Endothelial cell of umbilical vein (primary cell): ENCODE measurements around the gene BCAS3. TPM values are rescaled to one million over a fixed set of nuclear protein-coding genes. Genes with fewer than 3 reads are reported as not detected.

Experiments
- BruUV-seq: library from RNA; stranded (reverse); fragments of 400-500 nt; replicated peaks from 2 replicates; lab custom pipeline; 2021; lab: Mats Ljungman, UMichigan
- CTCF ChIA-PET: fragments of 300-600, 350-600 bp; sonication (Branson Sonifier 250); formaldehyde crosslinking; loops from one replicate; lab custom pipeline; 2021; ENCODE audit warnings: antibody characterized with exemption, inconsistent platforms; lab: Charles Lee
- POLR2A ChIA-PET: fragments of 300-600, 350-600 bp; sonication (Branson Sonifier 250); formaldehyde crosslinking; loops from one replicate; lab custom pipeline; 2021; ENCODE audit warnings: antibody characterized with exemption, inconsistent platforms; lab: Charles Lee
- DNase-seq: peaks from one replicate; pipeline ENCODE4 v3.0.0-alpha.2; 2011; ENCODE audit warnings: low read depth, low spot score
- FAIRE-seq: peaks from 2 replicates; lab custom pipeline; 2011; peaks lifted over from hg19 to GRCh38; lab: Jason Lieb, UNC
- H2AFZ ChIP-seq: 2 replicates; pipeline ENCODE4 v1.6.0; 2012; ENCODE audit warnings: low read depth, low read length, control low read depth, inconsistent platforms
- H3K27ac ChIP-seq: 2 replicates; pipeline ENCODE4 v1.5.1; 2011; ENCODE audit warnings: low read depth, mild to moderate bottlenecking, control low read depth, low read length, moderate library complexity; ENCODE audit not compliant: insufficient read depth
- H3K27me3 ChIP-seq, 2 experiments: 2 replicates each; pipeline versions ENCODE4 v1.6.0 to v1.6.1; 2011; ENCODE audit warnings: low read length in 2 of 2, mixed read lengths in 1 of 2; ENCODE audit not compliant: control insufficient read depth in 2 of 2, insufficient read depth in 2 of 2
- H3K36me3 ChIP-seq, 2 experiments: 2 replicates in 1 of 2; 3 replicates in 1 of 2; pipeline ENCODE4 v1.5.1; 2011; ENCODE audit warnings: low read length in 2 of 2, mild to moderate bottlenecking in 1 of 2, moderate library complexity in 1 of 2; ENCODE audit not compliant: control insufficient read depth in 2 of 2, insufficient read depth in 2 of 2; ENCODE audit errors: extremely low read depth in 1 of 2
- H3K4me1 ChIP-seq: 3 replicates; pipeline ENCODE4 v1.5.1; 2011; ENCODE audit warnings: mild to moderate bottlenecking, low read length; ENCODE audit not compliant: control insufficient read depth, insufficient read depth; ENCODE audit errors: extremely low read depth
- H3K4me2 ChIP-seq: 2 replicates; pipeline ENCODE4 v1.6.1; 2011; ENCODE audit warnings: low read length, control low read depth, mixed read lengths; ENCODE audit not compliant: insufficient read depth
- H3K4me3 ChIP-seq, 3 experiments: fragments of 200-600 bp in 1 of 3; sonication (generic), shearing (Covaris generic) in 1 of 3; replicated peaks in 1 of 3; 2 replicates each; pipeline ENCODE4 v1.5.1; 2011 to 2016; ENCODE audit warnings: control low read depth in 3 of 3, low read length in 3 of 3, mild to moderate bottlenecking in 2 of 3, inconsistent platforms in 1 of 3, low read depth in 1 of 3, moderate library complexity in 1 of 3; ENCODE audit not compliant: insufficient read depth in 1 of 3
- H3K79me2 ChIP-seq: 2 replicates; pipeline ENCODE4 v1.6.0; 2012; ENCODE audit warnings: low read length, inconsistent platforms; ENCODE audit not compliant: control insufficient read depth, insufficient read depth
- H3K9ac ChIP-seq: replicated peaks from 2 replicates; pipeline ENCODE3; 2011; ENCODE audit warnings: low read length, control low read depth; ENCODE audit not compliant: insufficient read depth; ENCODE audit errors: extremely low read depth
- H3K9me1 ChIP-seq: replicated peaks from 3 replicates; pipeline ENCODE4 v1.6.0; 2011; ENCODE audit warnings: mild to moderate bottlenecking, low read length; ENCODE audit not compliant: control insufficient read depth, insufficient read depth; ENCODE audit errors: extremely low read depth
- H3K9me3 ChIP-seq: replicated peaks from 2 replicates; pipeline ENCODE4 v1.5.1; 2012; ENCODE audit warnings: low read length, inconsistent platforms; ENCODE audit not compliant: control insufficient read depth, insufficient read depth
- H4K20me1 ChIP-seq: replicated peaks from 2 replicates; pipeline ENCODE3; 2011; ENCODE audit warnings: mild to moderate bottlenecking, low read length; ENCODE audit not compliant: control insufficient read depth, insufficient read depth; ENCODE audit errors: extremely low read depth
- CTCF ChIP-seq, 2 donors: IDR thresholded peaks; 1 replicate in 1 of 2; 2 replicates in 1 of 2; pipeline ENCODE4 v1.5.1; 2011; ENCODE audit warnings: low read length in 2 of 2, mild to moderate bottlenecking in 2 of 2, moderate library complexity in 2 of 2, control low read depth in 1 of 2, inconsistent platforms in 1 of 2, low read depth in 1 of 2; ENCODE audit not compliant: insufficient read depth in 1 of 2; ENCODE audit errors: extremely low read depth in 1 of 2
- EZH2 ChIP-seq: IDR thresholded peaks from 2 replicates; pipeline ENCODE4 v1.6.1; 2012; ENCODE audit warnings: borderline replicate concordance, low read depth, mild to moderate bottlenecking, moderate library complexity, low read length, inconsistent platforms; ENCODE audit not compliant: severe bottlenecking
- FOS ChIP-seq: IDR thresholded peaks from 2 replicates; pipeline ENCODE4 v1.6.1; 2011; ENCODE audit warnings: mild to moderate bottlenecking, low read length, moderate library complexity, borderline replicate concordance; ENCODE audit not compliant: insufficient read depth
- GATA2 ChIP-seq: IDR thresholded peaks from 2 replicates; pipeline ENCODE4 v1.7.0; 2011; ENCODE audit warnings: low read depth, mild to moderate bottlenecking, moderate library complexity, mixed read lengths, low read length; ENCODE audit not compliant: insufficient read length, insufficient read depth
- JUN ChIP-seq: IDR thresholded peaks from 2 replicates; pipeline ENCODE4 v1.6.1; 2011; ENCODE audit warnings: borderline replicate concordance, low read depth; ENCODE audit not compliant: insufficient read length, insufficient read depth
- MAX ChIP-seq: IDR thresholded peaks from 2 replicates; pipeline ENCODE4 v1.6.1; 2011; ENCODE audit not compliant: insufficient read depth, insufficient read length
- MYC ChIP-seq: IDR thresholded peaks from one replicate; pipeline ENCODE4 v1.6.1; 2011; ENCODE audit warnings: mild to moderate bottlenecking, low read depth, low read length
- POLR2A ChIP-seq: IDR thresholded peaks from 2 replicates; pipeline ENCODE4 v1.6.1; 2012; ENCODE audit warnings: low read depth, mild to moderate bottlenecking, control low read depth, low read length
- POLR2AphosphoS5 ChIP-seq: IDR thresholded peaks from 2 replicates; pipeline ENCODE4 v1.6.1; 2012; ENCODE audit warnings: low read depth, mild to moderate bottlenecking, control low read depth, low read length, moderate library complexity; ENCODE audit not compliant: insufficient read depth
- dilution Hi-C: fragments of 300-500 bp; cut with MboI; formaldehyde crosslinking; loops from one replicate; pipeline ENCODE4 v1.15.0; 2019; ENCODE audit warnings: low sequenced_read_pairs; ENCODE audit not compliant: extremely low pct_ligation_motif_present
- intact Hi-C: fragments of 100-400 bp; cut with micrococcal nuclease; formaldehyde crosslinking; loops from one replicate; pipeline ENCODE4 v1.10.0; 2022
- polyA plus RNA-seq, 4 experiments: library from polyadenylated mRNA; depleted of rRNA in 3 of 4; stranded (reverse) in 3 of 4; unstranded in 1 of 4; fragments of >200 nt; gene quantifications; 2 replicates each; pipeline versions ENCODE4 v1.2.1 to v1.2.3, GENCODE V29; 2011 to 2012; ENCODE audit warnings: missing spikeins in 1 of 4
- total RNA-seq: library from RNA; stranded (reverse); gene quantifications from 2 replicates; pipeline ENCODE4 v1.2.3, GENCODE V29; 2021

Gene BCAS3
- total and polyA plus RNA-seq, 2 donors (not counting 3 experiments of a cell fraction or from before 2014, with no cell fraction given): 8.2 to 16.0 TPM

- dilution Hi-C loops (no loop called here), intact Hi-C loops (loop anchor here (10.0 kb wide), 1 partner anchor 65 kb away; no protein-coding TSS in a partner anchor)
- DNase-seq (no peak), FAIRE-seq (no peak)
- Histone ChIP-seq H3K9me1 (no peaks in the 10 kb centered on the region), H3K36me3 (no peaks in the 10 kb centered on the region), H3K79me2 (no peaks in the 10 kb centered on the region), H3K27me3 (no peaks in the 10 kb centered on the region), H3K9me3 (no peaks in the 10 kb centered on the region), H3K27ac (no peak overlapping the region), H2AFZ (no peak overlapping the region), H3K4me3 (no peak overlapping the region), H4K20me1 (no peaks in the 10 kb centered on the region), H3K9ac (no peak overlapping the region), H3K4me1 (no peaks in the 10 kb centered on the region), H3K4me2 (no peak overlapping the region)
- BruUV-seq: no TSS peak
- ChIA-PET POLR2A (no interaction called here), CTCF (interaction anchor here (0.9 to 1.2 kb wide), 2 partner anchors 15 to 25 kb away, joined by 3 read pairs; no protein-coding TSS in a partner anchor)
- no peak for TF ChIP-seq POLR2AphosphoS5
- no peak for TF ChIP-seq EZH2
These were observed 512.3 kb downstream of the BCAS3 start for GRCh38 chr17:61189968-61190367.

DNA sequence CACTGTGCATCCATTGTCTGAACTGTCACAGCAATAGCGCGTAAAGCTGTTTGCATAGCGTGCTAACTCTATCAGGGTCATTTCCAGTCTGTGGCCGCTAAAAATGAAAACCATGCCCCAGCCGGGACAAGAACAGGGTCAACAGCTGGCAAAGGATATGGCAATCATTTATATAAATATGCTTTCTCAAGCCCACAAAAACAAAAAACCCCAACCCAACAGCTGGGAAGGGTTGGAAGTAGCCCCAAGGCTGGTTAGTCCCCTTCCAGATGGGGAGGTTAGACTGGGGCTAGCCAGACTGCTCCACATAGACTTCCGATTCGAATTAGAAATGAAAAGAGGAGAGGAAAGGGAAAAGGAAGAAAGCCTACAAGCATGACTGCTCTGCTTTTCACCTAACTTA lies 518.7 kb downstream of the BCAS3 start:
- Histone ChIP-seq H3K9me3 (no peaks in the 10 kb centered on the region), H3K4me3 (no peak overlapping the region), H3K36me3 (no peaks in the 10 kb centered on the region), H4K20me1 (no peaks in the 10 kb centered on the region), H3K79me2 (no peaks in the 10 kb centered on the region), H2AFZ (no peak overlapping the region), H3K27ac (no peak overlapping the region), H3K9me1 (no peaks in the 10 kb centered on the region), H3K9ac (no peak overlapping the region), H3K4me1 (no peaks in the 10 kb centered on the region), H3K27me3 (no peaks in the 10 kb centered on the region), H3K4me2 (no peak overlapping the region)
- dilution Hi-C loops: no loop called here
- intact Hi-C loops: no loop called here
- DNase-seq (no peak), FAIRE-seq (no peak)
- CTCF ChIA-PET: no interaction called here
- POLR2A ChIA-PET: no interaction called here
- no peak for TF ChIP-seq JUN
- TF ChIP-seq EZH2: no peak
- no peak for TF ChIP-seq POLR2A
- no peak for TF ChIP-seq POLR2AphosphoS5
- TF ChIP-seq MAX: no peak
- no peak for TF ChIP-seq CTCF (IDR thresholded peaks at IDR 0.05; ENCODE audit: extremely low read depth in 1 of 2, insufficient read depth in 1 of 2, low read depth in 1 of 2, low read length in 2 of 2)
- TF ChIP-seq MYC: no peak
- TF ChIP-seq FOS: no peak
- TF ChIP-seq GATA2: no peak
- BruUV-seq: no TSS peak
